ENCODE results near the gene STIP1.

GRCh38 chr11:64178203-64178602 is 7.8 kb upstream of the STIP1 start:
- TF ChIP-seq POLR2A (IDR thresholded peaks at IDR 0.05), result no peak
- no peak for TF ChIP-seq POLR2AphosphoS5 (IDR thresholded peaks at IDR 0.05; ENCODE audit: insufficient read depth in 1 of 2, low read depth in 1 of 2)
